ENCODE measurements around the gene COX6A2. TPM values are rescaled to one million over a fixed set of nuclear protein-coding genes. Genes with fewer than 3 reads are reported as not detected.

Gene COX6A2
- total and polyA plus RNA-seq, 2 experiments from 2014 or later: 6.0 TPM; not detected in 1

DNA sequence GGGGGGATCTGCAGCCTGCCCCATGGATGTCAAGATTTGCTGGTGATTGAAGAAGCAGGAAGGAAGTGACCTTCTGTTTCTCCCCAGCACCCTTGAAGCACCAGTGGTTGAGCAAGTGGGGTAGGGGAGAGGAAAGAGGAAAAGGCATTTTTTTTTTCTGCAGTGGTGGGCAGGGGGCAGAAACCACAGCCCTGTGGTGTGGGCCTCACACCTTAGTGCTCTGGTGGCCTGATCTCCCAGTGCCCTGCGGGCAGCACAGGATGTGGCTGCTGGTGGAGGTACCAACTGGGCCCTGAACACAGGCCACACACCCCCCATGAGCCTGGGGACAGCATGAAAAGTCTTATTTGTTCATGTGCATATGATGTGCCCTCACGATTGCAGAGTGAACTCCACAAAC, 28.0 kb downstream of the COX6A2 start:
- no peaks in the 10 kb centered on the region for H3K36me3 ChIP-seq (ENCODE audit: insufficient read depth)
- H3K36me3 Mint-ChIP-seq (ENCODE audit: low read depth): no peaks in the 10 kb centered on the region
- H3K9me3 Mint-ChIP-seq: peaks cover 12% of the 10 kb centered on the region; the same call in 1 of the 3 replicates
- no peaks in the 10 kb centered on the region for H4K20me1 ChIP-seq (replicated peaks; ENCODE audit: insufficient read depth)
- no peak for ATAC-seq
- no peak overlapping the region for H2AFZ ChIP-seq
- H3K27me3 ChIP-seq (ENCODE audit: insufficient read depth): no peaks in the 10 kb centered on the region
- H3K27ac Mint-ChIP-seq: no peak overlapping the region
- no peak overlapping the region for H3K27ac ChIP-seq (ENCODE audit: low read depth)
- no peak overlapping the region for H3K4me2 ChIP-seq
- H3F3A ChIP-seq (replicated peaks; ENCODE audit: low read depth): no peaks in the 10 kb centered on the region
- peaks cover 4% of the 10 kb centered on the region for H3K27me3 Mint-ChIP-seq (ENCODE audit: insufficient read depth, low read depth, poor library complexity)
- H3K79me2 ChIP-seq (replicated peaks; ENCODE audit: insufficient read depth): no peaks in the 10 kb centered on the region
- no peak for TF ChIP-seq ZNF114 (CRISPR knock-in tag; IDR thresholded peaks at IDR 0.05)
- no peak for TF ChIP-seq EZH2phosphoT487 (IDR thresholded peaks at IDR 0.05; ENCODE audit: unreplicated experiment)
- TF ChIP-seq, protein P1, sequence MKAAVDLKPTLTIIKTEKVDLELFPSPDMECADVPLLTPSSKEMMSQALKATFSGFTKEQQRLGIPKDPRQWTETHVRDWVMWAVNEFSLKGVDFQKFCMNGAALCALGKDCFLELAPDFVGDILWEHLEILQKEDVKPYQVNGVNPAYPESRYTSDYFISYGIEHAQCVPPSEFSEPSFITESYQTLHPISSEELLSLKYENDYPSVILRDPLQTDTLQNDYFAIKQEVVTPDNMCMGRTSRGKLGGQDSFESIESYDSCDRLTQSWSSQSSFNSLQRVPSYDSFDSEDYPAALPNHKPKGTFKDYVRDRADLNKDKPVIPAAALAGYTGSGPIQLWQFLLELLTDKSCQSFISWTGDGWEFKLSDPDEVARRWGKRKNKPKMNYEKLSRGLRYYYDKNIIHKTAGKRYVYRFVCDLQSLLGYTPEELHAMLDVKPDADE (IDR thresholded peaks at IDR 0.05): no peak
- TF ChIP-seq CTCF (conservative IDR thresholded peaks at IDR 0.05; ENCODE audit: low read depth in 2 of 2): no peak
- no peak overlapping the region for H3K4me3 ChIP-seq
- no peak overlapping the region for H3K4me3 Mint-ChIP-seq
- H3K9me2 ChIP-seq (ENCODE audit: insufficient read depth): no peaks in the 10 kb centered on the region
- DNase-seq (ENCODE audit: low spot score): no peak
- no peaks in the 10 kb centered on the region for H3K4me1 Mint-ChIP-seq
- no peaks in the 10 kb centered on the region for H3K4me1 ChIP-seq (ENCODE audit: insufficient read depth)

DNA sequence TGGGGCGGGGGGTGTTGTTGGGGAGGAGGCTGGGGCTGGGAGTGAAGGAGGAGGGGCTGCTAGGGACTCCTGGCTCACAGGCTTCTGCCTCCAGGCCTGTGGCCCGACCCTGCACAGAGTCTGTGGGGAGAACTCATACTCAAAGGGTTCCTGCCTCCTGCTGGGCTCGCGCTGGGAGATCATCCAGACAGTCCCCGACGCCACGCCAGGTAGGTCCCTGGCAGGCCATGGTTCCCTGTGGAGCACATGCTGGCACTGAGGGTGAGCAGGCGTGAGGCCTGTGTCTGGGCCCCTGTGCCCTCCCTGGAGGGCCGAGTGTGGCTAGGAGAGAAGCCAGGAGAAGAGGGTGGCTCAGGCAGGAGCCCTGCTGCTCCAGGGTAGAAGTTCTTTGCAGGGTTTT, 30.5 kb downstream of the COX6A2 start:
- Histone ChIP-seq H3K9me2 (ENCODE audit: insufficient read depth) (no peaks in the 10 kb centered on the region), H3K4me1 (ENCODE audit: insufficient read depth) (no peaks in the 10 kb centered on the region), H2AFZ (no peak overlapping the region), H3K79me2 (replicated peaks; ENCODE audit: insufficient read depth) (no peaks in the 10 kb centered on the region), H3F3A (replicated peaks; ENCODE audit: low read depth) (no peaks in the 10 kb centered on the region), H3K4me3 (no peak overlapping the region), H3K27ac (ENCODE audit: low read depth) (no peak overlapping the region), H3K27me3 (ENCODE audit: insufficient read depth) (no peaks in the 10 kb centered on the region), H3K4me2 (no peak overlapping the region), H3K36me3 (ENCODE audit: insufficient read depth) (no peaks in the 10 kb centered on the region), H4K20me1 (replicated peaks; ENCODE audit: insufficient read depth) (no peaks in the 10 kb centered on the region)
- no peak for DNase-seq (ENCODE audit: low spot score)
- Mint-ChIP-seq H3K36me3 (ENCODE audit: low read depth) (no peaks in the 10 kb centered on the region), H3K4me1 (peaks cover 6% of the 10 kb centered on the region; the same call in 2 of the 3 replicates), H3K4me3 (no peak overlapping the region), H3K27me3 (ENCODE audit: insufficient read depth, low read depth, poor library complexity) (peaks cover 2% of the 10 kb centered on the region), H3K27ac (no peak overlapping the region), H3K9me3 (peaks cover 12% of the 10 kb centered on the region; the same call in 1 of the 3 replicates)
- ATAC-seq: no peak; the same call in 1 of the 3 replicates
- TF ChIP-seq STAT1 (IDR thresholded peaks at IDR 0.05; ENCODE audit: unreplicated experiment): no peak
- no peak for TF ChIP-seq POLR2AphosphoS5 (IDR thresholded peaks at IDR 0.05; ENCODE audit: low read depth)
- TF ChIP-seq, protein P2, sequence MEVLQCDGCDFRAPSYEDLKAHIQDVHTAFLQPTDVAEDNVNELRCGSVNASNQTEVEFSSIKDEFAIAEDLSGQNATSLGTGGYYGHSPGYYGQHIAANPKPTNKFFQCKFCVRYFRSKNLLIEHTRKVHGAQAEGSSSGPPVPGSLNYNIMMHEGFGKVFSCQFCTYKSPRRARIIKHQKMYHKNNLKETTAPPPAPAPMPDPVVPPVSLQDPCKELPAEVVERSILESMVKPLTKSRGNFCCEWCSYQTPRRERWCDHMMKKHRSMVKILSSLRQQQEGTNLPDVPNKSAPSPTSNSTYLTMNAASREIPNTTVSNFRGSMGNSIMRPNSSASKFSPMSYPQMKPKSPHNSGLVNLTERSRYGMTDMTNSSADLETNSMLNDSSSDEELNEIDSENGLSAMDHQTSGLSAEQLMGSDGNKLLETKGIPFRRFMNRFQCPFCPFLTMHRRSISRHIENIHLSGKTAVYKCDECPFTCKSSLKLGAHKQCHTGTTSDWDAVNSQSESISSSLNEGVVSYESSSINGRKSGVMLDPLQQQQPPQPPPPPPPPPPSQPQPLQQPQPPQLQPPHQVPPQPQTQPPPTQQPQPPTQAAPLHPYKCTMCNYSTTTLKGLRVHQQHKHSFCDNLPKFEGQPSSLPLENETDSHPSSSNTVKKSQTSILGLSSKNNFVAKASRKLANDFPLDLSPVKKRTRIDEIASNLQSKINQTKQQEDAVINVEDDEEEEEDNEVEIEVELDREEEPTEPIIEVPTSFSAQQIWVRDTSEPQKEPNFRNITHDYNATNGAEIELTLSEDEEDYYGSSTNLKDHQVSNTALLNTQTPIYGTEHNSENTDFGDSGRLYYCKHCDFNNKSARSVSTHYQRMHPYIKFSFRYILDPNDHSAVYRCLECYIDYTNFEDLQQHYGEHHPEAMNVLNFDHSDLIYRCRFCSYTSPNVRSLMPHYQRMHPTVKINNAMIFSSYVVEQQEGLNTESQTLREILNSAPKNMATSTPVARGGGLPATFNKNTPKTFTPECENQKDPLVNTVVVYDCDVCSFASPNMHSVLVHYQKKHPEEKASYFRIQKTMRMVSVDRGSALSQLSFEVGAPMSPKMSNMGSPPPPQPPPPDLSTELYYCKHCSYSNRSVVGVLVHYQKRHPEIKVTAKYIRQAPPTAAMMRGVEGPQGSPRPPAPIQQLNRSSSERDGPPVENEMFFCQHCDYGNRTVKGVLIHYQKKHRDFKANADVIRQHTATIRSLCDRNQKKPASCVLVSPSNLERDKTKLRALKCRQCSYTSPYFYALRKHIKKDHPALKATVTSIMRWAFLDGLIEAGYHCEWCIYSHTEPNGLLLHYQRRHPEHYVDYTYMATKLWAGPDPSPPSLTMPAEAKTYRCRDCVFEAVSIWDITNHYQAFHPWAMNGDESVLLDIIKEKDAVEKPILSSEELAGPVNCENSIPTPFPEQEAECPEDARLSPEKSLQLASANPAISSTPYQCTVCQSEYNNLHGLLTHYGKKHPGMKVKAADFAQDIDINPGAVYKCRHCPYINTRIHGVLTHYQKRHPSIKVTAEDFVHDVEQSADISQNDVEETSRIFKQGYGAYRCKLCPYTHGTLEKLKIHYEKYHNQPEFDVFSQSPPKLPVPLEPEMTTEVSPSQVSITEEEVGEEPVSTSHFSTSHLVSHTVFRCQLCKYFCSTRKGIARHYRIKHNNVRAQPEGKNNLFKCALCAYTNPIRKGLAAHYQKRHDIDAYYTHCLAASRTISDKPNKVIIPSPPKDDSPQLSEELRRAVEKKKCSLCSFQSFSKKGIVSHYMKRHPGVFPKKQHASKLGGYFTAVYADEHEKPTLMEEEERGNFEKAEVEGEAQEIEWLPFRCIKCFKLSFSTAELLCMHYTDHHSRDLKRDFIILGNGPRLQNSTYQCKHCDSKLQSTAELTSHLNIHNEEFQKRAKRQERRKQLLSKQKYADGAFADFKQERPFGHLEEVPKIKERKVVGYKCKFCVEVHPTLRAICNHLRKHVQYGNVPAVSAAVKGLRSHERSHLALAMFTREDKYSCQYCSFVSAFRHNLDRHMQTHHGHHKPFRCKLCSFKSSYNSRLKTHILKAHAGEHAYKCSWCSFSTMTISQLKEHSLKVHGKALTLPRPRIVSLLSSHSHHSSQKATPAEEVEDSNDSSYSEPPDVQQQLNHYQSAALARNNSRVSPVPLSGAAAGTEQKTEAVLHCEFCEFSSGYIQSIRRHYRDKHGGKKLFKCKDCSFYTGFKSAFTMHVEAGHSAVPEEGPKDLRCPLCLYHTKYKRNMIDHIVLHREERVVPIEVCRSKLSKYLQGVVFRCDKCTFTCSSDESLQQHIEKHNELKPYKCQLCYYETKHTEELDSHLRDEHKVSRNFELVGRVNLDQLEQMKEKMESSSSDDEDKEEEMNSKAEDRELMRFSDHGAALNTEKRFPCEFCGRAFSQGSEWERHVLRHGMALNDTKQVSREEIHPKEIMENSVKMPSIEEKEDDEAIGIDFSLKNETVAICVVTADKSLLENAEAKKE (CRISPR knock-in tag; IDR thresholded peaks at IDR 0.05): no peak
- no peak for TF ChIP-seq CREB1 (CRISPR knock-in tag; IDR thresholded peaks at IDR 0.05; ENCODE audit: low read depth)
- no peak for TF ChIP-seq REST (IDR thresholded peaks at IDR 0.05; ENCODE audit: unreplicated experiment)
- TF ChIP-seq NANOG (IDR thresholded peaks at IDR 0.05; ENCODE audit: borderline replicate concordance): no peak

Data from GM23338 (cell line).